Panc1 (cell line): ENCODE results near the gene HADHA. TPM values are rescaled to one million over a fixed set of nuclear protein-coding genes. Genes with fewer than 3 reads are reported as not detected.

ENCODE experiments used
- total RNA-seq: library from RNA; stranded (reverse); gene quantifications from one replicate; pipeline ENCODE4 v1.2.1, GENCODE V29; 2021; ENCODE audit not compliant: unreplicated experiment

HADHA gene
- total RNA-seq, 1 experiment from 2014 or later: 148 TPM

Other genes starting within 250 kb of the HADHA start
- gene RAB10, start 210.5 kb downstream of the HADHA start, total RNA-seq: 208 TPM
- 12.4 TPM for gene GAREM2, start 71.5 kb downstream of the HADHA start, total RNA-seq
- 106 TPM for gene HADHB, start 307 bp upstream of the HADHA start, total RNA-seq
- gene SELENOI, start 101.5 kb upstream of the HADHA start, total RNA-seq: 28.5 TPM
- not detected for gene ADGRF3, start 102.2 kb upstream of the HADHA start, total RNA-seq
- 0.18 TPM for gene DRC1, start 157.3 kb upstream of the HADHA start, total RNA-seq
- 0.41 TPM for gene OTOF, start 233.5 kb upstream of the HADHA start, total RNA-seq